ENCODE data around the gene RNF157. TPM values are rescaled to one million over a fixed set of nuclear protein-coding genes. Genes with fewer than 3 reads are reported as not detected.
"Not testable (repeated sequence)": the region's sequence is repeated elsewhere in the genome, so short reads cannot be mapped to it uniquely, and the experiment has no call there.

Gene RNF157
- total RNA-seq, 1 donor from 2014 or later, result 8.8 TPM

- no peaks in the 10 kb centered on the region for H3K36me3 ChIP-seq
- no peaks in the 10 kb centered on the region for H3K27me3 ChIP-seq
- H3K27ac ChIP-seq, result no peak overlapping the region
- no peak overlapping the region for H3K4me3 ChIP-seq
- TF ChIP-seq POLR2A (IDR thresholded peaks at IDR 0.05) (no peak), POLR2AphosphoS5 (IDR thresholded peaks at IDR 0.05; ENCODE audit: insufficient read depth in 1 of 2, low read depth in 1 of 2) (no peak), CTCF (IDR thresholded peaks at IDR 0.05) (no peak)
- DNase-seq (ENCODE audit: extremely low spot score in 2 of 2), result no peak
- no peaks in the 10 kb centered on the region for H3K4me1 ChIP-seq
- no peaks in the 10 kb centered on the region for H3K9me3 ChIP-seq
- intact Hi-C loops (cut with DNase I), result no loop called here
These were observed 51.9 kb downstream of the RNF157 start for GRCh38 chr17:76188213-76189016.

- H3K27me3 ChIP-seq; H3K4me1 ChIP-seq; H3K9me3 ChIP-seq; H3K36me3 ChIP-seq; H3K27ac ChIP-seq; H3K4me3 ChIP-seq; intact Hi-C loops (cut with DNase I); DNase-seq (ENCODE audit: extremely low spot score in 2 of 2): not testable (repeated sequence)
These were observed 53.5 kb downstream of the RNF157 start for GRCh38 chr17:76186774-76187173.

GRCh38 chr17:76184290-76184689 is 56.0 kb downstream of the RNF157 start:
- intact Hi-C loops (cut with DNase I), result loop anchor here (5.0 kb wide), 1 partner anchor 62 kb away; no protein-coding TSS in a partner anchor
- DNase-seq (ENCODE audit: extremely low spot score in 2 of 2), result no peak
- Histone ChIP-seq H3K27ac (no peak overlapping the region), H3K4me1 (no peaks in the 10 kb centered on the region), H3K9me3 (no peaks in the 10 kb centered on the region), H3K4me3 (no peak overlapping the region), H3K36me3 (no peaks in the 10 kb centered on the region), H3K27me3 (no peaks in the 10 kb centered on the region)
- TF ChIP-seq POLR2AphosphoS5 (IDR thresholded peaks at IDR 0.05; ENCODE audit: insufficient read depth in 1 of 2, low read depth in 1 of 2), result no peak
- TF ChIP-seq POLR2A (IDR thresholded peaks at IDR 0.05), result no peak
- no peak for TF ChIP-seq CTCF (IDR thresholded peaks at IDR 0.05)

GRCh38 chr17:76182016-76182764 is 58.1 kb downstream of the RNF157 start:
- TF ChIP-seq POLR2A (IDR thresholded peaks at IDR 0.05), result no peak
- no peak for TF ChIP-seq POLR2AphosphoS5 (IDR thresholded peaks at IDR 0.05; ENCODE audit: insufficient read depth in 1 of 2, low read depth in 1 of 2)
- TF ChIP-seq CTCF (IDR thresholded peaks at IDR 0.05), result peak; percentile 66 to 84 (median 80)
- H3K27me3 ChIP-seq, result no peaks in the 10 kb centered on the region
- no peak overlapping the region for H3K4me3 ChIP-seq
- no peak for DNase-seq (ENCODE audit: extremely low spot score in 2 of 2)
- H3K9me3 ChIP-seq, result no peaks in the 10 kb centered on the region
- intact Hi-C loops (cut with DNase I), result loop anchor here (5.0 kb wide), 1 partner anchor 60 kb away; no protein-coding TSS in a partner anchor
- no peaks in the 10 kb centered on the region for H3K4me1 ChIP-seq
- no peaks in the 10 kb centered on the region for H3K36me3 ChIP-seq
- H3K27ac ChIP-seq, result no peak overlapping the region

DNA sequence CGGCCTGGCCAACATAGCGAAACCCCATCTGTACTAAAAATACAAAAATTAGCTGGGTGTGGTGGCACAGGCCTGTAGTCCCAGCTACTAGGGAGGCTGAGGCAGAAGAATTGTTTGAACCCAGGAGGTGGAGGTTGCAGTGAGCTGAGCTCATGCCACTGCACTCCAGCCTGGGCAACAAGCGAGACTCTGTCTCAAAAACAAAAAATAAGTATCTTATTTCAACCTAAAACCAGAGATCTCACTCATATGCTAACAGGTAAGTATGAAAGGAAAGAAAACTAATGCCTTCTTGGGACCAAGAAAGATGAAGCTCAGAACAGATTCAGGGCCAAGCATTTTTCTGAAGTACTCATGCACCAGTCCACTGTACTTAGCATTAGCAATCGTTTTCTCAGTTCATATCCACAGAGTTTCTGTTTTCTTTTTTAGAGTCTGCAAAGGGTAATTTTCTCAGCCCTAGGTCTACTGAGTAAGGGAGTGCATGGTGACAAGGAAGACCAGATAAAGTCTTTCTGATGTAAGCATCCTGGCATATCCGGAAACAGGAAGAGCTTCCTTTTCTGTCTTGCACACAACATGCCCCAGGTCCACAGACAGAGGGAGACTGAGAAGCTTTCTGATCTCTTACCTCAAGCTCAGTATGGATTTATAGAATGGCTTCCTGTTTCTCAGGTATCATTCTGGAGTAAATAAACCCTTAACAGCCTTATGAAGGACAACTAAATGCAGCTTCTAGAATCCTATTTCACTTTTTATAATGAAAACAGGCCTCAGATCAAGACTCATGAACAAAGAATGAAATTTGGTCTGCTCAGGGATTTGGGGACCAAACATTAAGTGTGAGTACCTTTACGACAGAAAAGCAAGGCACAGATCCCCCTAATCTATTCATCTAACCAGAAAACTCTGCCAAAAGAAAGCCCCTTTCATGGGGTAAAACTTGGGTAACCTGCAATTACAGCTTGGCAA is 60.5 kb downstream of the RNF157 start:
- intact Hi-C loops (cut with DNase I), result loop anchor here (5.0 kb wide), 1 partner anchor 57 kb away; no protein-coding TSS in a partner anchor
- TF ChIP-seq POLR2A (IDR thresholded peaks at IDR 0.05) (no peak), POLR2AphosphoS5 (IDR thresholded peaks at IDR 0.05; ENCODE audit: insufficient read depth in 1 of 2, low read depth in 1 of 2) (no peak), CTCF (IDR thresholded peaks at IDR 0.05) (no peak)
- no peak overlapping the region for H3K4me3 ChIP-seq
- no peaks in the 10 kb centered on the region for H3K9me3 ChIP-seq
- H3K27me3 ChIP-seq, result no peaks in the 10 kb centered on the region
- no peak overlapping the region for H3K27ac ChIP-seq
- no peak for DNase-seq (ENCODE audit: extremely low spot score in 2 of 2)
- no peaks in the 10 kb centered on the region for H3K4me1 ChIP-seq
- no peaks in the 10 kb centered on the region for H3K36me3 ChIP-seq
